H7 (cell line): ENCODE results near the gene KRT77. TPM values are rescaled to one million over a fixed set of nuclear protein-coding genes. Genes with fewer than 3 reads are reported as not detected.
"Not testable (repeated sequence)": the region's sequence is repeated elsewhere in the genome, so short reads cannot be mapped to it uniquely, and the experiment has no call there.

Experiments used
- DNase-seq: peaks from one replicate; pipeline ENCODE4 v3.0.0; 2012
- H3K27me3 ChIP-seq: 2 replicates; pipeline ENCODE4 v1.6.0; 2011; ENCODE audit warnings: mild to moderate bottlenecking, low read length; ENCODE audit not compliant: control insufficient read depth, insufficient read depth
- H3K36me3 ChIP-seq: replicated peaks from 2 replicates; pipeline ENCODE4 v1.5.1; 2011; ENCODE audit warnings: low read length; ENCODE audit not compliant: control insufficient read depth, insufficient read depth
- H3K4me3 ChIP-seq: 2 replicates; pipeline ENCODE4 v1.5.1; 2011; ENCODE audit warnings: low read depth, mild to moderate bottlenecking, control low read depth, low read length, moderate library complexity; ENCODE audit not compliant: insufficient read depth
- total RNA-seq: library from RNA; depleted of rRNA; stranded (reverse); fragments of >200 nt; shearing (Covaris generic); gene quantifications from 2 replicates; pipeline ENCODE4 v1.2.3, GENCODE V29; 2014

The KRT77 gene
- total RNA-seq, 1 experiment from 2014 or later: not detected

- Histone ChIP-seq H3K4me3 (no peak overlapping the region), H3K27me3 (no peaks in the 10 kb centered on the region; the same call in 1 of the 2 replicates), H3K36me3 (no peaks in the 10 kb centered on the region)
- DNase-seq: no peak
These were observed 32.8 kb downstream of the KRT77 start for GRCh38 chr12:52670506-52670905.

DNA sequence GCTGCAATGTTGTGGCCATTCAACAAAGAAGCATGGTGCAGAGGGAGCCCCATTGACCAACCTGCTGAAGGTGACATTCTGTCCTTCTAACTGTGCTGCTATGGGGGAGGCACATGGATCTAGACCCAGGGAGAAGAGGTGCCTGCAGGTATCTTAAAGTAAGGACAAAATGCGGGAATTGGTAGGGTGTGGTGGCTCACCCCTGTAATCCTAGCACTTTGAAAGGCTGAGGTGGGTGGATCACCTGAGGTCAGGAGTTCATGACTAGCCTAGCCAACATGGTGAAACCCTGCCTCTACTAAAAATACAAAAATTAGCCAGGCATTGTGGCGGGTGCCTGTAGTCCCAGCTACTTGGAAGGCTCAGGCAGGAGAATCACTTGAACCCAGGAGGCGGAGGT is 33.4 kb downstream of the KRT77 start:
- H3K27me3 ChIP-seq, H3K4me3 ChIP-seq, H3K36me3 ChIP-seq, DNase-seq: not testable (repeated sequence)

DNA sequence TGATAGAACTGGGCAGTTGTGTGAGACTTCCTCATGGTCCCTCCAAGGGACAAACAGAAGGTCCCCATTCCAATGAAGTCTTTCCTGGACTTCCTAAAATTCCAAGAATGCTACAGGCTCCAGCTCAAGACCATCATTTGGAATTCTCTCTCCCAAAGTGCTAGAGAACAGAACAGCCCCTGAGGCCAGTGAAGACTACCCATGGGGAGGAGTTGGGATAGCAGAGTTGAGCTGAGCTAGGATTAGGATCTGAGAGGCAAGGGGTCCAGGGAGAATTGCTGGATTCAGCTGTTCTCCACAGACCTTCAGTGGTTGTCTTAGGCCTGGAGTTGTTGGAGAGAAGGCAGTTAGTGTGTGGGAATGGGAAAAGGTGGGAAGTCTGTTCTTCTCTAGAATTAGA is 33.9 kb downstream of the KRT77 start:
- no peak for DNase-seq
- Histone ChIP-seq H3K36me3 (no peaks in the 10 kb centered on the region), H3K4me3 (no peak overlapping the region), H3K27me3 (no peaks in the 10 kb centered on the region)

GRCh38 chr12:52667931-52668330 is 35.4 kb downstream of the KRT77 start:
- no peak for DNase-seq
- H3K4me3 ChIP-seq: no peak overlapping the region
- H3K27me3 ChIP-seq: no peaks in the 10 kb centered on the region
- H3K36me3 ChIP-seq: no peaks in the 10 kb centered on the region

DNA sequence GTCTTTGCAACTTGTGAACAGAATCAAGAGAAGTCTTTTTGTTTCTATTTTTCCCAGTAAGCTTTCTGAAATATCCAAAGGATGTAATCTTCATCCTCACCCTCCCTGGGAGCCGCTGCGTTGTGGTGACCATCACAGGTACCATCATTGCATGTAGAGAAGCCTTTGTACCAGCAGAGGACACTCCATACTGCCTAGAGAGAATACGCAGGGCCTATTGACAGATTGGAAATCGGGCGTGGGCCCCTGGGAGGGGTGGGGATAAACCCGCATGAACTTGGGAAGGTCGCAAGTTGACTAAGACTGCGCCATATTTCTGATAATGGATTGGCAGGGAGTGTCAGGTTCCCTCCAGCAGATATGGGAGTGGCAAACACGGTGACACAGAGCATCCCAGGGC is 35.8 kb downstream of the KRT77 start:
- no peaks in the 10 kb centered on the region for H3K27me3 ChIP-seq
- peak; percentile 75 for DNase-seq
- no peak overlapping the region for H3K4me3 ChIP-seq

DNA sequence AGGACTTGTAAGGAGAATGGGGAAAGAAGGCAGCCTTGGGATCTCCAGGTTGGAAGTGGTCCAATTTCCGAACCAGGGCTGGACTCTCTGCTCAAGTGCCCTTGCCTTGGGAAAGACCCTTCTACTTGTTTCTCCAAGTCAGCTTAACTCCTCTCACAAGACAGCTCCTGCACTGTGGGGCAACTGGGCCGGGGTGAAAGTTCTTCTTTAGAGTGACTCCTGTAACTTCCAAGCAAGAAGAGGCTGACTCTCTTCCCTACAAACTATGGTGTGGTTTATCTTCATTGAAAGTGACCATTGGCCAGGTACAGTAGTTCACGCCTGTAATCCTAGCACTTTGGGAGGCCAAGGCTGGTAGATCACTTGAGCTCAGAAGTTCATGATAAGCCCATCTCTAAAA is 36.9 kb downstream of the KRT77 start:
- Histone ChIP-seq H3K36me3 (no peaks in the 10 kb centered on the region), H3K4me3 (no peak overlapping the region), H3K27me3 (no peaks in the 10 kb centered on the region)
- no peak for DNase-seq

More for the DNA sequence above, 35.8 kb downstream of the KRT77 start:
- H3K36me3 ChIP-seq: no peaks in the 10 kb centered on the region

- no peaks in the 10 kb centered on the region for H3K36me3 ChIP-seq
- no peak for DNase-seq
- no peaks in the 10 kb centered on the region for H3K27me3 ChIP-seq
- H3K4me3 ChIP-seq: no peak overlapping the region
These were observed 39.9 kb downstream of the KRT77 start for GRCh38 chr12:52663420-52663819.

DNA sequence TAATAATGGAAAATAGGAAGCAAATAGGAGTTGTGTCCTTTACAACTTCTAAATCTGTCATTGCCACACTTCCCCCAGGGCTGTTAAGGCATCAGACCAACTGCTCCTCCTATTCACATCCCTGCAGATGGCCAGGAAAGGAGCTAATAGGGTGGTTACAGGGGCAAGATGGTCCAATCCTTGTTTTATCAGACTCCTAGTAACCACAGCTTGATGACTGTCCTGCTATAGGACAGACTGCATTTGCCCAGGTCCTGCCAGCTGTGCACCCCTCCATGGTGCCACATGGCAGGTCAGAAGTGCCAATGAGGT is 40.5 kb downstream of the KRT77 start:
- DNase-seq: no peak
- Histone ChIP-seq H3K4me3 (no peak overlapping the region), H3K27me3 (no peaks in the 10 kb centered on the region), H3K36me3 (no peaks in the 10 kb centered on the region)

- DNase-seq: no peak
- Histone ChIP-seq H3K4me3 (no peak overlapping the region), H3K36me3 (no peaks in the 10 kb centered on the region), H3K27me3 (no peaks in the 10 kb centered on the region)
These were observed 41.0 kb downstream of the KRT77 start for GRCh38 chr12:52662093-52662917.

GRCh38 chr12:52661668-52662067 is 41.7 kb downstream of the KRT77 start:
- H3K36me3 ChIP-seq: no peaks in the 10 kb centered on the region
- DNase-seq: no peak
- H3K27me3 ChIP-seq: no peaks in the 10 kb centered on the region
- no peak overlapping the region for H3K4me3 ChIP-seq

DNA sequence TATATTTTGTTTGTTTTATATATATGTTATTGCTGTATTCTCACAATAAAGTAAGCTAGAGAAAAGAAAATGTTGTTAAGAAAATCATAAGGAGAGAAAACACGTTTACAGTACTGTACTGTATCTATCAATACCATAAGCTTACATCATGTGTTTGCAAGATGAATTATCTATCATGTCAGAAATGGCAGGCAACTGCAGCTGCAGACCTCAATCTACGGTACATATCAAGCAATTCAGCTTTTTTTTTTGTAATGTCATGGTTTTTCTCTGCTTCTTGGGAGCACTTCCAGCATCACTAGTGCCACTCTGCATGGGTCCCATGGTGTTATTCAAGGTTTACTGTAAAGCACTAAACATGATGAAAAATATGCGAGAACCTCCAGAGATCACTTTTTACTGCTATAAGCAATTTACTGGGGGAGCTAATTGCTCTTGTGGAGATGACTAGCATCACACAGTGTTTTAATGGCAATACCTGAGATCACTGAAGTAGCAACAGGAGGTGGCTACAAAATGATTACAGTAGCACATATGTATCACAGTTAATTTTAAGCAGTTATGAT is 42.3 kb downstream of the KRT77 start:
- H3K4me3 ChIP-seq: no peak overlapping the region
- no peaks in the 10 kb centered on the region for H3K27me3 ChIP-seq
- H3K36me3 ChIP-seq: no peaks in the 10 kb centered on the region
- no peak for DNase-seq

- Histone ChIP-seq H3K36me3 (no peaks in the 10 kb centered on the region), H3K27me3 (no peaks in the 10 kb centered on the region), H3K4me3 (no peak overlapping the region)
- no peak for DNase-seq
These were observed 43.4 kb downstream of the KRT77 start for GRCh38 chr12:52659951-52660350.

DNA sequence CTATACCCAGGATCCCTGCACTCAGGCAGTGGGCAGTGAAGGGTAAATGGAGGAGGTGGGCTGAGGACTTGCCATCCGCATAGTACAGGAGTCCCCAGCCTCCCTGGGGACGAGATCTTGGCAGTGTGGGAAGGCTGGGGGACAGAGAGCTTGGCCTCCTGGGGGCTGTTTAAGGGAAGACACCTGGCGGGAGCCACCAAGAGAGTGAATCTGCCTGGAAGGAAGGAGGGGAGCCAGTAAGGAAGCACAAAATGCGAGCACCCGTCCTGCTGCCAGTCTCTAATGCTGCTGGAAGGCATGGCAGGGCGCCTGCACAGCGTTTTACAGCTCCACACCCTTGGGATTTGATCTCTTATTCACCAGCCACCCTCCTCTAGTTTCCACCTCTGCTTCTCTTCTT is 43.9 kb downstream of the KRT77 start:
- H3K36me3 ChIP-seq: no peaks in the 10 kb centered on the region
- no peak overlapping the region for H3K4me3 ChIP-seq
- peak; percentile 43 for DNase-seq
- no peaks in the 10 kb centered on the region for H3K27me3 ChIP-seq

DNA sequence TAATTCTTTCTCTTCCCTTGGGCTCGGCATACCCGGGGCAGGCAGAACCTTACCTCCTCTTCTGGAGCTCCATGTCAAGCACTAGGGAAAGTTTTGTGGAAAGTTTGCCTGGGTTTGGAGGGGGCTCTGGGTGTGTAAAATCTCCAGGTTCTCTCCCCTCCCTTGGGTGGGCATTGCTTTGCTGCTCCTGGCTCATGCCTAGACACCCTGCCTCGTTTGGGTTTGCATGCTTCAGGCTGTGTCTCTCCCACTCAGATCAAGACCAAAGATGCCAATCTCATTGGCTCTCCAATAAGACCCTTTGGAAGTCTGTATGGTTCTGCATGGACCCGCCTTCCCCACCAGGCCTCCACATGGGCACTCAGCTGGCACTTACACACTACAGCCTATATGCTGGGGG is 45.1 kb downstream of the KRT77 start:
- H3K4me3 ChIP-seq: no peak overlapping the region
- DNase-seq: no peak
- H3K27me3 ChIP-seq: no peaks in the 10 kb centered on the region
- H3K36me3 ChIP-seq: no peaks in the 10 kb centered on the region

DNA sequence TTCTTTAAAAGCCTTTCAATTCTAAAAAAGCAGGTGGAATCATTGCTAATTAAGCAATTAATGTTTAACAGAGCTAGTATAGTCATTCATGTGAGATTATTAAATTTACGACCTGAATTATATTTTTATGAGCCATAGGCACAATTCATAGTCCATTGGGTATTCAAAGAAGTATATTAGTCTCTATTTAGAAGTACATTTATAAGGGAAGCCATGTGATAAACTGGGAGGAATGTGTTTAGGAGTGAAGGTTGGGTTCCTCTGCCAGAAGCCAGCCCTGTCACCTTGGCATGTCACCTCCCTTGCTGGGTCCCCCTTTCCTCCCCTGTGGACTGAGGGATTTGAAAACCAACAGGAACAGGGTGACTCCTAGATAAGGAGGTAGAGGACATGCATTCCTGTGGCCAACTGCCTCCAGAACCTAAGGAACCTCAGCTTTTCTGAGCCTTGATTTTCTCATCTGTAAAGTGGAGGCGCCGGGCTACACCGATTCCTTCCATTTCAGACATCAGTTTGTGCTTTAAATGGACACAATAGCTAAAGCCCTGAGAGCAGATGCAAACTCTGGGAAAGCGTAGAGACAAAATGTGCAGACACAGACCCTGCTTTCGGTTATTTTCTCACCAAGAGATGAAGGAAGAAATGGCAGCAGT is 45.9 kb downstream of the KRT77 start:
- H3K27me3 ChIP-seq: no peaks in the 10 kb centered on the region

More for the DNA sequence above, 45.9 kb downstream of the KRT77 start:
- Histone ChIP-seq H3K36me3 (no peaks in the 10 kb centered on the region), H3K4me3 (no peak overlapping the region)
- DNase-seq: no peak
